GM12878 (cell line): Measurements from ENCODE around the gene SULT2B1.

ENCODE experiments used
- KAT2A ChIP-seq: conservative IDR thresholded peaks from 2 replicates; pipeline ENCODE4 v1.6.1; 2011; ENCODE audit warnings: low read depth, low read length; ENCODE audit not compliant: control insufficient read depth
- MYC ChIP-seq: IDR thresholded peaks from 2 replicates; pipeline ENCODE4 v1.6.1; 2011; ENCODE audit warnings: mild to moderate bottlenecking, low read length, moderate library complexity, inconsistent platforms; ENCODE audit not compliant: insufficient read depth, insufficient replicate concordance, insufficient read length, severe bottlenecking
- POLR2A ChIP-seq: IDR thresholded peaks from 2 replicates; pipeline ENCODE4 v1.6.1; 2011; ENCODE audit warnings: low read depth, mild to moderate bottlenecking, low read length
- SIN3A ChIP-seq: IDR thresholded peaks from 2 replicates; pipeline ENCODE4 v1.6.1; 2012; ENCODE audit warnings: low read depth, low read length, improper control_type of control experiment
- SUZ12 ChIP-seq: fragments of 200-600 bp; sonication (generic); IDR thresholded peaks from one replicate; pipeline ENCODE4 v1.6.1; 2018; ENCODE audit warnings: antibody characterized with exemption, mild to moderate bottlenecking; ENCODE audit not compliant: unreplicated experiment
- TF ChIP-seq, protein P1 (sequence below): IDR thresholded peaks from 2 replicates; pipeline ENCODE4 v1.6.1; 2012; ENCODE audit warnings: low read depth, low read length, improper control_type of control experiment

DNA sequence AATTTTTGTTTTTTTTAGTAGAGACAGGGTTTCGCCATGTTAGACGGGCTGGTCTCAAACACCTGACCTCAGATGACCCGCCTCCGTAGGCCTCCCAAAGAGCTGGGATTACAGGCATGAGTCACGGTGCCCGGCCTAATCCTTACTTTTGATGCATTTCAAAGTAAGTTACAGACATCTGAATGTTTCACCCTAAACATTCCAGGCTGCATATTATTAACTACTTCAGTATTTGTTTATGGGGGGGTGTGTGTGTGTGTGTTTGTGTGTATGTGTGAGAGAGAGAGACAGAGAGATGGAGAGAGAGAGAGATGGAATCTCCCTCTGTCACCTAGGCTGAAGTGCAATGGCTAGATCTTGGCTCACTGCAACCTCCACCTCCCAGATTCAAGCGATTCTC lies 13.1 kb downstream of the SULT2B1 start:
- no peak for TF ChIP-seq MYC
- TF ChIP-seq SIN3A = no peak
- no peak for TF ChIP-seq KAT2A
- TF ChIP-seq, protein P1, sequence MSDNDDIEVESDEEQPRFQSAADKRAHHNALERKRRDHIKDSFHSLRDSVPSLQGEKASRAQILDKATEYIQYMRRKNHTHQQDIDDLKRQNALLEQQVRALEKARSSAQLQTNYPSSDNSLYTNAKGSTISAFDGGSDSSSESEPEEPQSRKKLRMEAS = no peak
- TF ChIP-seq POLR2A = no peak
- no peak for TF ChIP-seq SUZ12
